ENCODE results near the gene SLC7A5. TPM values are rescaled to one million over a fixed set of nuclear protein-coding genes. Genes with fewer than 3 reads are reported as not detected.

SLC7A5 gene
- total and polyA plus RNA-seq, 2 donors (not counting 3 experiments of a cell fraction or from before 2014, with no cell fraction given), result 14.1 to 29.2 TPM

- intact Hi-C loops (cut with micrococcal nuclease), result no loop called here
- FAIRE-seq (no peak), DNase-seq (ENCODE audit: low read depth, low spot score) (no peak)
- Histone ChIP-seq H3K4me3 (replicated peaks in 1 of 3; ENCODE audit: insufficient read depth in 1 of 3, low read depth in 1 of 3, low read length in 3 of 3) (no peak overlapping the region), H3K9ac (replicated peaks; ENCODE audit: extremely low read depth, insufficient read depth, low read length) (no peak overlapping the region), H3K27me3 (ENCODE audit: control insufficient read depth in 2 of 2, insufficient read depth in 2 of 2, low read length in 2 of 2) (no peaks in the 10 kb centered on the region), H3K4me1 (ENCODE audit: control insufficient read depth, extremely low read depth, insufficient read depth, low read length) (peaks cover 4% of the 10 kb centered on the region), H3K36me3 (ENCODE audit: control insufficient read depth in 2 of 2, extremely low read depth in 1 of 2, insufficient read depth in 2 of 2, low read length in 2 of 2) (peaks cover 0 to 2% of the 10 kb centered on the region in 2 experiments), H4K20me1 (replicated peaks; ENCODE audit: control insufficient read depth, extremely low read depth, insufficient read depth, low read length) (no peaks in the 10 kb centered on the region), H3K9me1 (replicated peaks; ENCODE audit: control insufficient read depth, extremely low read depth, insufficient read depth, low read length) (no peaks in the 10 kb centered on the region), H3K79me2 (ENCODE audit: control insufficient read depth, insufficient read depth, low read length) (peaks cover 79% of the 10 kb centered on the region), H3K4me2 (ENCODE audit: insufficient read depth, low read length) (no peak overlapping the region), H3K9me3 (replicated peaks; ENCODE audit: control insufficient read depth, insufficient read depth, low read length) (no peaks in the 10 kb centered on the region), H2AFZ (ENCODE audit: low read depth, low read length) (no peak overlapping the region), H3K27ac (ENCODE audit: insufficient read depth, low read depth, low read length) (no peak overlapping the region)
- ChIA-PET CTCF (interaction anchor here (1.1 to 3.2 kb wide), 10 partner anchors 10 to 589 kb away, joined by 3 to 108 read pairs (median 6); partner anchors contain the start of gene SLC7A5), POLR2A (interaction anchor here (1.4 kb wide), 1 partner anchor 21 kb away, joined by 3 read pairs; the partner anchor contains the start of gene SLC7A5)
- TF ChIP-seq GATA2 (IDR thresholded peaks at IDR 0.05; ENCODE audit: insufficient read depth, insufficient read length, low read depth, low read length), result no peak
- TF ChIP-seq, protein P1, sequence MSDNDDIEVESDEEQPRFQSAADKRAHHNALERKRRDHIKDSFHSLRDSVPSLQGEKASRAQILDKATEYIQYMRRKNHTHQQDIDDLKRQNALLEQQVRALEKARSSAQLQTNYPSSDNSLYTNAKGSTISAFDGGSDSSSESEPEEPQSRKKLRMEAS (IDR thresholded peaks at IDR 0.05; ENCODE audit: insufficient read depth, insufficient read length), result no peak
- TF ChIP-seq FOS (IDR thresholded peaks at IDR 0.05; ENCODE audit: borderline replicate concordance, insufficient read depth, low read length), result no peak
- TF ChIP-seq, protein P2, sequence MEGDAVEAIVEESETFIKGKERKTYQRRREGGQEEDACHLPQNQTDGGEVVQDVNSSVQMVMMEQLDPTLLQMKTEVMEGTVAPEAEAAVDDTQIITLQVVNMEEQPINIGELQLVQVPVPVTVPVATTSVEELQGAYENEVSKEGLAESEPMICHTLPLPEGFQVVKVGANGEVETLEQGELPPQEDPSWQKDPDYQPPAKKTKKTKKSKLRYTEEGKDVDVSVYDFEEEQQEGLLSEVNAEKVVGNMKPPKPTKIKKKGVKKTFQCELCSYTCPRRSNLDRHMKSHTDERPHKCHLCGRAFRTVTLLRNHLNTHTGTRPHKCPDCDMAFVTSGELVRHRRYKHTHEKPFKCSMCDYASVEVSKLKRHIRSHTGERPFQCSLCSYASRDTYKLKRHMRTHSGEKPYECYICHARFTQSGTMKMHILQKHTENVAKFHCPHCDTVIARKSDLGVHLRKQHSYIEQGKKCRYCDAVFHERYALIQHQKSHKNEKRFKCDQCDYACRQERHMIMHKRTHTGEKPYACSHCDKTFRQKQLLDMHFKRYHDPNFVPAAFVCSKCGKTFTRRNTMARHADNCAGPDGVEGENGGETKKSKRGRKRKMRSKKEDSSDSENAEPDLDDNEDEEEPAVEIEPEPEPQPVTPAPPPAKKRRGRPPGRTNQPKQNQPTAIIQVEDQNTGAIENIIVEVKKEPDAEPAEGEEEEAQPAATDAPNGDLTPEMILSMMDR (IDR thresholded peaks at IDR 0.05; ENCODE audit: extremely low read depth in 1 of 2, insufficient read depth in 1 of 2, low read depth in 1 of 2, low read length in 2 of 2), result no peak
- no peak for TF ChIP-seq MYC (IDR thresholded peaks at IDR 0.05; ENCODE audit: low read depth, low read length)
- no peak for TF ChIP-seq EZH2 (IDR thresholded peaks at IDR 0.05; ENCODE audit: borderline replicate concordance, low read depth, low read length, severe bottlenecking)
- TF ChIP-seq POLR2A (IDR thresholded peaks at IDR 0.05; ENCODE audit: low read depth, low read length), result no peak
- no peak for TF ChIP-seq POLR2AphosphoS5 (IDR thresholded peaks at IDR 0.05; ENCODE audit: insufficient read depth, low read depth, low read length)
- no peak for TF ChIP-seq JUN (IDR thresholded peaks at IDR 0.05; ENCODE audit: borderline replicate concordance, insufficient read depth, insufficient read length, low read depth)
- dilution Hi-C loops (cut with MboI; ENCODE audit: extremely low pct_ligation_motif_present, low sequenced_read_pairs), result no loop called here
- no TSS peak for BruUV-seq (replicated peaks)
Measured at GRCh38 chr16:87848676-87849345, 20.5 kb downstream of the SLC7A5 start.
